Astrocyte (in vitro differentiated cells and primary cell): Measurements from ENCODE around the gene VAV1. TPM values are rescaled to one million over a fixed set of nuclear protein-coding genes. Genes with fewer than 3 reads are reported as not detected.

Experiments
- DNase-seq: peaks from one replicate; pipeline ENCODE4 v3.0.0-alpha.2; 2010; ENCODE audit warnings: low read depth
- FAIRE-seq: peaks from 2 replicates; lab custom pipeline; 2011; peaks lifted over from hg19 to GRCh38; lab: Jason Lieb, UNC
- H2AFZ ChIP-seq: 2 replicates; pipeline ENCODE4 v1.6.0; 2012; ENCODE audit warnings: low read depth, low read length, inconsistent platforms
- H3K27ac ChIP-seq: 2 replicates; pipeline ENCODE4 v1.5.1; 2011; ENCODE audit warnings: low read depth, low read length, inconsistent platforms
- H3K27me3 ChIP-seq: 2 replicates; pipeline ENCODE4 v1.6.0; 2011; ENCODE audit warnings: low read length, inconsistent platforms; ENCODE audit not compliant: insufficient read depth
- H3K36me3 ChIP-seq: 2 replicates; pipeline ENCODE4 v1.5.1; 2011; ENCODE audit warnings: low read length, inconsistent platforms; ENCODE audit not compliant: insufficient read depth
- H3K4me1 ChIP-seq: 2 replicates; pipeline ENCODE4 v1.5.1; 2011; ENCODE audit warnings: low read length, inconsistent platforms; ENCODE audit not compliant: insufficient read depth
- H3K4me2 ChIP-seq: 2 replicates; pipeline ENCODE4 v1.6.0; 2012; ENCODE audit warnings: low read length, inconsistent platforms
- H3K4me3 ChIP-seq: 2 replicates; pipeline ENCODE4 v1.5.1; 2011; ENCODE audit warnings: low read depth, mild to moderate bottlenecking, low read length, inconsistent platforms; ENCODE audit not compliant: insufficient read depth
- H3K79me2 ChIP-seq: 2 replicates; pipeline ENCODE4 v1.6.0; 2012; ENCODE audit warnings: mild to moderate bottlenecking, low read length, inconsistent platforms; ENCODE audit not compliant: insufficient read depth
- H3K9ac ChIP-seq: 2 replicates; pipeline ENCODE4 v1.6.0; 2012; ENCODE audit warnings: mild to moderate bottlenecking, low read length, inconsistent platforms
- H3K9me3 ChIP-seq: 2 replicates; pipeline ENCODE4 v1.5.1; 2012; ENCODE audit warnings: low read depth, mild to moderate bottlenecking, low read length, inconsistent platforms; ENCODE audit not compliant: insufficient read depth
- H4K20me1 ChIP-seq: 2 replicates; pipeline ENCODE4 v1.6.0; 2012; ENCODE audit warnings: low read length, inconsistent platforms; ENCODE audit not compliant: insufficient read depth
- H3K27ac Mint-ChIP-seq: one replicate; pipeline ENCODE4 v1.8.0; 2021; ENCODE audit warnings: mild to moderate bottlenecking, mixed read lengths; ENCODE audit not compliant: unreplicated experiment
- H3K27me3 Mint-ChIP-seq: one replicate; pipeline ENCODE4 v1.8.0; 2021; ENCODE audit warnings: low read depth, mixed read lengths; ENCODE audit not compliant: unreplicated experiment
- H3K36me3 Mint-ChIP-seq: one replicate; pipeline ENCODE4 v1.8.0; 2021; ENCODE audit warnings: low read depth, mixed read lengths; ENCODE audit not compliant: unreplicated experiment
- H3K4me1 Mint-ChIP-seq: one replicate; pipeline ENCODE4 v1.8.0; 2021; ENCODE audit warnings: low read depth, mixed read lengths; ENCODE audit not compliant: unreplicated experiment
- H3K4me3 Mint-ChIP-seq: one replicate; pipeline ENCODE4 v1.8.0; 2021; ENCODE audit warnings: mild to moderate bottlenecking, moderate library complexity, mixed read lengths; ENCODE audit not compliant: unreplicated experiment
- H3K9me3 Mint-ChIP-seq: one replicate; pipeline ENCODE4 v1.8.0; 2021; ENCODE audit warnings: mild to moderate bottlenecking, mixed read lengths; ENCODE audit not compliant: unreplicated experiment
- CTCF ChIP-seq: IDR thresholded peaks from 2 replicates; pipeline ENCODE4 v1.5.1; 2011; ENCODE audit warnings: low read depth, mild to moderate bottlenecking, inconsistent platforms, low read length, moderate library complexity; ENCODE audit not compliant: insufficient read depth
- EZH2 ChIP-seq: IDR thresholded peaks from 2 replicates; pipeline ENCODE4 v1.6.1; 2012; ENCODE audit warnings: mild to moderate bottlenecking, low read length, inconsistent platforms; ENCODE audit not compliant: insufficient read depth
- total RNA-seq: library from RNA; stranded (reverse); gene quantifications from 2 replicates; pipeline ENCODE4 v1.2.1, GENCODE V29; 2021

The VAV1 gene
- total RNA-seq, 1 donor from 2014 or later = not detected

- no peaks in the 10 kb centered on the region for H3K27me3 Mint-ChIP-seq
- no peaks in the 10 kb centered on the region for H3K4me1 Mint-ChIP-seq
- DNase-seq (no peak), FAIRE-seq (no peak)
- Histone ChIP-seq H3K9me3 (no peaks in the 10 kb centered on the region), H2AFZ (no peak overlapping the region), H3K4me1 (no peaks in the 10 kb centered on the region), H3K36me3 (no peaks in the 10 kb centered on the region), H4K20me1 (no peaks in the 10 kb centered on the region), H3K79me2 (no peaks in the 10 kb centered on the region), H3K4me3 (no peak overlapping the region), H3K9ac (no peak overlapping the region), H3K27me3 (no peaks in the 10 kb centered on the region), H3K27ac (no peak overlapping the region), H3K4me2 (no peak overlapping the region)
- no peaks in the 10 kb centered on the region for H3K36me3 Mint-ChIP-seq
- TF ChIP-seq CTCF (no peak), EZH2 (no peak)
- H3K4me3 Mint-ChIP-seq = no peak overlapping the region
- no peak overlapping the region for H3K27ac Mint-ChIP-seq
- H3K9me3 Mint-ChIP-seq = peaks cover 17% of the 10 kb centered on the region
Measured at GRCh38 chr19:6875218-6875617, 102.7 kb downstream of the VAV1 start.

DNA sequence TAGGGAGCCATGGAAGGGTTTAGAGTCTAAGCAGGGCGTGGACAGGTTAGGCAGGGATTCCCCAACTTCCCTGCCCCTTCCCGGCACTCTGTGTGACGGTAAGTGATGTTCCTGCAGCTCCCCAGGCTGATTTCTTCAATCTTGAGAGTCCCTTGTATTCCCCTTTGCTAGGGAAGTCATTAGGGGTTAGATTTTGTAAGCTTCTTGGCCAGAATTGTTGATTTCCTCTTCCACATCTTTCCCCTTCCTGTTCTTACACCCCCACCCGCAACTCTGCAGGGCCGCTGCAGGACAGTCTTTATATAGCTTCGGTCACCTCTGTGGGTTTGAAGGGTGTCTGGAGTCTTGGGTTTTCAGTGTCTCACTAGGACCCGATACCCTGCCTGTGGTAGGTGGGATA is 104.2 kb downstream of the VAV1 start:
- FAIRE-seq (no peak), DNase-seq (no peak)
- Histone ChIP-seq H2AFZ (no peak overlapping the region), H3K79me2 (no peaks in the 10 kb centered on the region), H3K4me1 (no peaks in the 10 kb centered on the region), H3K9me3 (no peaks in the 10 kb centered on the region), H3K27ac (no peak overlapping the region), H4K20me1 (no peaks in the 10 kb centered on the region), H3K9ac (no peak overlapping the region), H3K27me3 (no peaks in the 10 kb centered on the region), H3K36me3 (no peaks in the 10 kb centered on the region), H3K4me2 (no peak overlapping the region), H3K4me3 (no peak overlapping the region)
- Mint-ChIP-seq H3K9me3 (peaks cover 17% of the 10 kb centered on the region), H3K27ac (no peak overlapping the region), H3K27me3 (no peaks in the 10 kb centered on the region), H3K4me3 (no peak overlapping the region), H3K36me3 (no peaks in the 10 kb centered on the region), H3K4me1 (no peaks in the 10 kb centered on the region)
- TF ChIP-seq EZH2 = no peak
- TF ChIP-seq CTCF = no peak

- H3K9me3 ChIP-seq = no peaks in the 10 kb centered on the region
- H3K79me2 ChIP-seq = no peaks in the 10 kb centered on the region
- H3K36me3 Mint-ChIP-seq = no peaks in the 10 kb centered on the region
- peaks cover 13% of the 10 kb centered on the region for H3K9me3 Mint-ChIP-seq
- H3K9ac ChIP-seq = no peak overlapping the region
- no peaks in the 10 kb centered on the region for H3K27me3 Mint-ChIP-seq
- no peaks in the 10 kb centered on the region for H4K20me1 ChIP-seq
- H3K36me3 ChIP-seq = no peaks in the 10 kb centered on the region
- FAIRE-seq (no peak), DNase-seq (no peak)
- H3K4me3 Mint-ChIP-seq = no peak overlapping the region
- no peak overlapping the region for H3K27ac ChIP-seq
- no peaks in the 10 kb centered on the region for H3K4me1 Mint-ChIP-seq
- no peak overlapping the region for H2AFZ ChIP-seq
- H3K4me2 ChIP-seq = no peak overlapping the region
- H3K4me3 ChIP-seq = no peak overlapping the region
- H3K27ac Mint-ChIP-seq = no peak overlapping the region
- H3K27me3 ChIP-seq = no peaks in the 10 kb centered on the region
- H3K4me1 ChIP-seq = no peaks in the 10 kb centered on the region
- TF ChIP-seq CTCF = no peak
- no peak for TF ChIP-seq EZH2
Measured at GRCh38 chr19:6877766-6878165, 105.3 kb downstream of the VAV1 start.
